Natural killer cell (primary cell): Measurements from ENCODE around the gene YBX2. TPM values are rescaled to one million over a fixed set of nuclear protein-coding genes. Genes with fewer than 3 reads are reported as not detected.

Source experiments
- ATAC-seq, 3 donors: fragments of 150-1000 bp in 2 of 3; fragments of 200-7000 bp in 1 of 3; cut with Tn5 transposase; 1 replicate in 1 of 3; 2 replicates in 2 of 3; pipeline ENCODE4 v1.10.0; 2021; ENCODE audit warnings: mild to moderate bottlenecking in 2 of 3, moderate library complexity in 2 of 3
- DNase-seq, 2 donors: peaks; one replicate each; pipeline versions ENCODE4 v3.0.0 to v3.0.0-alpha.2; 2013 to 2021; ENCODE audit warnings: mixed read lengths in 1 of 2
- H3K27ac ChIP-seq: one replicate; pipeline ENCODE4 v1.5.1; 2013; ENCODE audit warnings: mild to moderate bottlenecking, low read length
- H3K27me3 ChIP-seq: one replicate; pipeline ENCODE4 v1.6.1; 2013; ENCODE audit warnings: low read length; ENCODE audit not compliant: control insufficient read depth, insufficient read depth
- H3K36me3 ChIP-seq: one replicate; pipeline ENCODE4 v1.6.1; 2013; ENCODE audit warnings: low read length; ENCODE audit not compliant: control insufficient read depth, insufficient read depth
- H3K4me1 ChIP-seq: one replicate; pipeline ENCODE4 v1.6.1; 2013; ENCODE audit warnings: low read length; ENCODE audit not compliant: control insufficient read depth, insufficient read depth
- H3K4me3 ChIP-seq: one replicate; pipeline ENCODE4 v1.5.1; 2013; ENCODE audit warnings: low read length
- H3K9me3 ChIP-seq: one replicate; pipeline ENCODE4 v1.6.1; 2013; ENCODE audit warnings: low read length; ENCODE audit not compliant: control insufficient read depth, insufficient read depth
- H3K27ac Mint-ChIP-seq, 2 donors: one replicate each; pipeline ENCODE4 v1.8.0; 2022; ENCODE audit warnings: mild to moderate bottlenecking in 2 of 2, mixed read lengths in 2 of 2, moderate library complexity in 1 of 2
- H3K27me3 Mint-ChIP-seq, 2 donors: one replicate each; pipeline ENCODE4 v1.8.0; 2022; ENCODE audit warnings: low read depth in 2 of 2, mixed read lengths in 2 of 2
- H3K36me3 Mint-ChIP-seq: one replicate; pipeline ENCODE4 v1.8.0; 2022; ENCODE audit warnings: mixed read lengths
- H3K4me1 Mint-ChIP-seq, 2 donors: one replicate each; pipeline ENCODE4 v1.8.0; 2022; ENCODE audit warnings: mixed read lengths in 2 of 2
- H3K4me3 Mint-ChIP-seq: one replicate; pipeline ENCODE4 v1.8.0; 2022; ENCODE audit warnings: mild to moderate bottlenecking, moderate library complexity, mixed read lengths
- H3K9me3 Mint-ChIP-seq, 2 donors: one replicate each; pipeline ENCODE4 v1.8.0; 2022; ENCODE audit warnings: mixed read lengths in 2 of 2
- CTCF ChIP-seq: fragments of 200-600 bp; IDR thresholded peaks from one replicate; pipeline ENCODE4 v1.8.0; 2022; ENCODE audit warnings: antibody characterized with exemption
- WGBS: methylation state at CpG from one replicate; pipeline ENCODE4 v1.1.7; 2013; ENCODE audit warnings: missing lambda C conversion rate; ENCODE audit not compliant: insufficient coverage; 5-methylcytosine and 5-hydroxymethylcytosine counted together
- intact Hi-C: fragments of 100-400 bp; cut with micrococcal nuclease; formaldehyde crosslinking; loops from one replicate; pipeline ENCODE4 v1.14.2; 2022
- total RNA-seq, 4 donors: library from RNA; stranded (reverse); fragments of 120-200 nt in 1 of 4; gene quantifications; one replicate each; pipeline versions ENCODE4 v1.2.3 to v1.2.4, GENCODE V29; 2013 to 2022

The YBX2 gene
- total RNA-seq, 3 donors from 2014 or later (not counting 1 experiment from before 2014, with no cell fraction given): 0.05 TPM; not detected in 2

- TF ChIP-seq CTCF: no peak
- intact Hi-C loops: no loop called here
- H3K27me3 ChIP-seq: no peaks in the 10 kb centered on the region
- DNase-seq (no peak), ATAC-seq (no peak)
- no peaks in the 10 kb centered on the region for H3K9me3 Mint-ChIP-seq
- H3K27me3 Mint-ChIP-seq: no peaks in the 10 kb centered on the region
- H3K9me3 ChIP-seq: no peaks in the 10 kb centered on the region
- peak overlapping the region; percentile 91 to 99 for H3K27ac Mint-ChIP-seq
- H3K4me1 Mint-ChIP-seq: peaks cover 56 to 82% of the 10 kb centered on the region in 2 donors
- no peak overlapping the region for H3K27ac ChIP-seq
- H3K4me3 Mint-ChIP-seq: peak overlapping the region; percentile 85
- 84% methylated on average over 7 of the region's 7 CpGs for WGBS
- H3K4me3 ChIP-seq: no peak overlapping the region
- H3K36me3 Mint-ChIP-seq: peaks cover 17% of the 10 kb centered on the region
- peaks cover 47% of the 10 kb centered on the region for H3K36me3 ChIP-seq
- H3K4me1 ChIP-seq: peaks cover 68% of the 10 kb centered on the region
Measured at GRCh38 chr17:7311110-7311705, 16.8 kb upstream of the YBX2 start.

GRCh38 chr17:7309628-7310027, 15.2 kb upstream of the YBX2 start:
- Histone ChIP-seq H3K4me3 (no peak overlapping the region), H3K27me3 (no peaks in the 10 kb centered on the region), H3K27ac (peak overlapping the region; percentile 99), H3K4me1 (peaks cover 63% of the 10 kb centered on the region), H3K36me3 (peaks cover 47% of the 10 kb centered on the region), H3K9me3 (no peaks in the 10 kb centered on the region)
- peak overlapping the region; percentile 91 to 99 for H3K27ac Mint-ChIP-seq
- ATAC-seq (no peak), DNase-seq (peak in 1 of 2 donors; percentile 15)
- no peaks in the 10 kb centered on the region for H3K9me3 Mint-ChIP-seq
- H3K36me3 Mint-ChIP-seq: peaks cover 17% of the 10 kb centered on the region
- WGBS: 76% methylated on average over 12 of the region's 12 CpGs
- intact Hi-C loops: loop anchor here (5.0 kb wide), 1 partner anchor 533 kb away; no protein-coding TSS in a partner anchor
- H3K27me3 Mint-ChIP-seq: no peaks in the 10 kb centered on the region
- no peak for TF ChIP-seq CTCF
- H3K4me1 Mint-ChIP-seq: peaks cover 56 to 69% of the 10 kb centered on the region in 2 donors
- H3K4me3 Mint-ChIP-seq: peak overlapping the region; percentile 85

GRCh38 chr17:7308625-7309433, 14.4 kb upstream of the YBX2 start:
- Mint-ChIP-seq H3K27me3 (no peaks in the 10 kb centered on the region), H3K36me3 (peaks cover 17% of the 10 kb centered on the region), H3K27ac (peak overlapping the region; percentile 91 to 99), H3K9me3 (no peaks in the 10 kb centered on the region), H3K4me1 (peaks cover 48 to 61% of the 10 kb centered on the region in 2 donors), H3K4me3 (peak overlapping the region; percentile 85)
- ATAC-seq: peak; percentile 29 to 41 (median 40)
- H3K4me1 ChIP-seq: peaks cover 55% of the 10 kb centered on the region
- peak; percentile 81 to 97 for DNase-seq
- H3K9me3 ChIP-seq: no peaks in the 10 kb centered on the region
- H3K27ac ChIP-seq: peak overlapping the region; percentile 99
- peak overlapping the region; percentile 88 for H3K4me3 ChIP-seq
- no peaks in the 10 kb centered on the region for H3K27me3 ChIP-seq
- TF ChIP-seq CTCF: no peak
- intact Hi-C loops: loop anchor here (5.0 kb wide), 1 partner anchor 533 kb away; no protein-coding TSS in a partner anchor
- 0% methylated on average over 11 of the region's 14 CpGs for WGBS
- H3K36me3 ChIP-seq: peaks cover 43% of the 10 kb centered on the region
